Progenitor cell of endocrine pancreas (in vitro differentiated cells): ENCODE data around the gene SERPINB8. TPM values are rescaled to one million over a fixed set of nuclear protein-coding genes. Genes with fewer than 3 reads are reported as not detected.
A peak's percentile ranks its signal among the peaks of the same experiment; 100 is the strongest.

ENCODE experiments used
- DNase-seq: peaks from one replicate; pipeline ENCODE4 v3.0.0; 2021; ENCODE audit warnings: low spot score; ENCODE audit not compliant: unreplicated experiment
- H3K27ac Mint-ChIP-seq: 2 replicates; pipeline ENCODE4 v1.8.0; 2021; ENCODE audit warnings: mild to moderate bottlenecking, moderate library complexity, mixed read lengths
- H3K27me3 Mint-ChIP-seq: 2 replicates; pipeline ENCODE4 v1.8.0; 2021; ENCODE audit warnings: mixed read lengths
- H3K36me3 Mint-ChIP-seq: 2 replicates; pipeline ENCODE4 v1.8.0; 2022; ENCODE audit warnings: mixed read lengths; ENCODE audit not compliant: insufficient read depth
- H3K4me1 Mint-ChIP-seq: 2 replicates; pipeline ENCODE4 v1.8.0; 2021; ENCODE audit warnings: low read depth, mixed read lengths
- H3K4me3 Mint-ChIP-seq: 2 replicates; pipeline ENCODE4 v1.8.0; 2021; ENCODE audit warnings: low read depth, mild to moderate bottlenecking, moderate library complexity, mixed read lengths
- H3K9me3 Mint-ChIP-seq: 2 replicates; pipeline ENCODE4 v1.8.0; 2021; ENCODE audit warnings: low read depth, mixed read lengths
- CTCF ChIP-seq: fragments of 200-600 bp; sonication (generic); IDR thresholded peaks from one replicate; pipeline ENCODE4 v1.5.0; 2021; ENCODE audit warnings: antibody characterized with exemption, mild to moderate bottlenecking; ENCODE audit not compliant: unreplicated experiment
- total RNA-seq: library from RNA; stranded (reverse); gene quantifications from 2 replicates; pipeline ENCODE4 v1.2.1, GENCODE V29; 2021

Gene SERPINB8
- total RNA-seq, 1 donor from 2014 or later = 3.1 TPM

DNA sequence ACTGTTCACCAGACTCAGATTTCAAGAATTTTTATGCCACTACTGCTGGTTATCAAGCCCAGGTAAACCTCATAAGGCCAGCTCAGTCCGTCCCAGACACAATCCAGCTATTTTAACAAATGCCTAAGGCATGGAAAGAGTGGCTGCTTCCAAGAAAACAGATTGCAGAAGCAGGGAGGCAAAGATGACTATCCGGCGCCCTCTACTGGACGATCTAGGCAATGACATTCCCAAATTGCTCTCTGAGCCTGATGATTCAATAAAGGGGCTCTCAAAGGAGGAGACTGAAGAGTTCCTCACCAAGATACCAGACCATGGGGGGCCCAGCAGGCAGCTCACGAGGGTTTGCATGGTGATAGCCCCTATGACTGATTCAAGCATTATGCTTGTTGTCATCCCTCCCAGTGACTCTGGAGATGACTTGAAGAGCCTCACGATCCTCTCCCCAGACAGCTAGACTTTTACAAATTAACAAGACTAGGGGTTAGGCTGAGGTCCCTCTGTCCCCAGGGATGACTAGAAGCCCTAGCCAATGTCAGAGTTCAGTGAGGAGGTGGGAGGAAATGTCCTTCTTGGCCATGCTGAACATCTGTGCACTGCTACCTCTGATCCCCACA, 25.0 kb downstream of the SERPINB8 start:
- Mint-ChIP-seq H3K27me3 (no peaks in the 10 kb centered on the region), H3K36me3 (peaks cover 1% of the 10 kb centered on the region), H3K4me1 (no peaks in the 10 kb centered on the region), H3K27ac (no peak overlapping the region), H3K4me3 (no peak overlapping the region), H3K9me3 (peaks cover 9% of the 10 kb centered on the region)
- peak; percentile 22 for DNase-seq
- TF ChIP-seq CTCF = peak; percentile 86

- Mint-ChIP-seq H3K9me3 (peaks cover 9% of the 10 kb centered on the region), H3K4me1 (no peaks in the 10 kb centered on the region), H3K27ac (no peak overlapping the region), H3K36me3 (peaks cover 1% of the 10 kb centered on the region), H3K27me3 (peaks cover 2% of the 10 kb centered on the region), H3K4me3 (no peak overlapping the region)
- DNase-seq = no peak
- no peak for TF ChIP-seq CTCF
Measured at GRCh38 chr18:63997041-63997440, 27.2 kb downstream of the SERPINB8 start.

- no peak overlapping the region for H3K4me3 Mint-ChIP-seq
- no peak overlapping the region for H3K27ac Mint-ChIP-seq
- peaks cover 9% of the 10 kb centered on the region for H3K9me3 Mint-ChIP-seq
- DNase-seq = no peak
- TF ChIP-seq CTCF = no peak
- no peaks in the 10 kb centered on the region for H3K4me1 Mint-ChIP-seq
- peaks cover 1% of the 10 kb centered on the region for H3K36me3 Mint-ChIP-seq
- peaks cover 2% of the 10 kb centered on the region for H3K27me3 Mint-ChIP-seq
Measured at GRCh38 chr18:63997606-63998005, 27.7 kb downstream of the SERPINB8 start.

GRCh38 chr18:63999871-64000270, 30.0 kb downstream of the SERPINB8 start:
- Mint-ChIP-seq H3K4me1 (no peaks in the 10 kb centered on the region), H3K27me3 (peaks cover 7% of the 10 kb centered on the region), H3K9me3 (peaks cover 10% of the 10 kb centered on the region), H3K36me3 (peaks cover 1% of the 10 kb centered on the region), H3K27ac (no peak overlapping the region), H3K4me3 (no peak overlapping the region)
- no peak for TF ChIP-seq CTCF
- DNase-seq = no peak

DNA sequence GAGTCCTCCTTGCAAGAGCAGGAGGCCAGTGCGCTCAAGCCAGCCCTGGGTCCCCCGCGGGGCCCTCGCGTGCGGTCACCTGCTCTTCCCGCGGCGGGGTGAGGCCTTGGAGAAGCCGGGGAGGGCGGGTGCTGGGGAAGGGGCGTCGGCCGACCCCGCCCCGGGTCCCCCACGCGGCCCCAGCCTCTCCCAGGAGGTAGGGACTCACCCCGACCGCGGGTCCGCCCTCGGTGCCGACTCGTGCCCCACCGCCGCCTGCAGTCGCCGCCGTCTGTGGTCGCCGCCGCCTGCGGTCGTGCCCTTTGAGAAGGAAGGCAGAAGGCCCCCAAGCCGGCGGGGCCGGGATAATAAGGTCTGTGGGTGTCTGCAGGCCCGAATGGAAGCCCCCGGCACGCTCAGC, 32.7 kb downstream of the SERPINB8 start:
- no peak for DNase-seq
- Mint-ChIP-seq H3K4me1 (no peaks in the 10 kb centered on the region), H3K4me3 (no peak overlapping the region), H3K36me3 (no peaks in the 10 kb centered on the region), H3K27me3 (peaks cover 7% of the 10 kb centered on the region), H3K27ac (no peak overlapping the region), H3K9me3 (peaks cover 4% of the 10 kb centered on the region)
- no peak for TF ChIP-seq CTCF
